A549 (cell line): ENCODE results near the gene GDA.

ENCODE experiments used
- CBX2 ChIP-seq: fragments of 200-600 bp; sonication (generic); IDR thresholded peaks from 2 replicates; pipeline ENCODE4 v1.6.1; 2016; ENCODE audit warnings: low read depth, mild to moderate bottlenecking, borderline replicate concordance
- CTCF ChIP-seq: fragments of >200 bp; sonication (Bioruptor Twin); formaldehyde crosslinking; IDR thresholded peaks from 3 replicates; pipeline ENCODE4 v1.5.1; 2016
- ELK1 ChIP-seq: fragments of 150-350 bp; IDR thresholded peaks from 2 replicates; pipeline ENCODE4 v1.6.1; 2014; ENCODE audit warnings: low read depth, mild to moderate bottlenecking, low read length
- ESRRA ChIP-seq: fragments of 150-350 bp; IDR thresholded peaks from 2 replicates; pipeline ENCODE4 v1.6.1; 2014; ENCODE audit warnings: mild to moderate bottlenecking, low read length, borderline replicate concordance
- FOSL2 ChIP-seq, 2 experiments: fragments of 450-650 bp in 1 of 2; fragments of >200 bp in 1 of 2; sonication (Bioruptor Twin) in 1 of 2; formaldehyde crosslinking; IDR thresholded peaks; 2 replicates each; pipeline versions ENCODE4 v1.5.0 to v1.6.1; 2016 to 2020; ENCODE audit warnings: mild to moderate bottlenecking in 1 of 2, moderate library complexity in 1 of 2
- MYC ChIP-seq: IDR thresholded peaks from 2 replicates; pipeline ENCODE4 v1.6.1; 2012; ENCODE audit warnings: mild to moderate bottlenecking, inconsistent platforms, low read length, improper control_type of control experiment, borderline replicate concordance
- NPAS2 ChIP-seq: fragments of 250-450 bp; sonication (Bioruptor Pico); IDR thresholded peaks from 2 replicates; pipeline ENCODE4 v1.8.0; 2022; ENCODE audit warnings: mild to moderate bottlenecking, moderate library complexity, borderline replicate concordance
- POLR2A ChIP-seq: IDR thresholded peaks from 2 replicates; pipeline ENCODE4 v1.6.1; 2012; ENCODE audit warnings: mild to moderate bottlenecking, low read length
- REST ChIP-seq: fragments of 200-600 bp; sonication (generic); IDR thresholded peaks from 2 replicates; pipeline ENCODE4 v1.6.1; 2016; ENCODE audit warnings: antibody characterized with exemption, mild to moderate bottlenecking, moderate library complexity
- TF ChIP-seq, protein P1 (sequence below): fragments of >200 bp; sonication (Bioruptor Twin); formaldehyde crosslinking; IDR thresholded peaks from 3 replicates; pipeline ENCODE4 v1.6.1; 2016

DNA sequence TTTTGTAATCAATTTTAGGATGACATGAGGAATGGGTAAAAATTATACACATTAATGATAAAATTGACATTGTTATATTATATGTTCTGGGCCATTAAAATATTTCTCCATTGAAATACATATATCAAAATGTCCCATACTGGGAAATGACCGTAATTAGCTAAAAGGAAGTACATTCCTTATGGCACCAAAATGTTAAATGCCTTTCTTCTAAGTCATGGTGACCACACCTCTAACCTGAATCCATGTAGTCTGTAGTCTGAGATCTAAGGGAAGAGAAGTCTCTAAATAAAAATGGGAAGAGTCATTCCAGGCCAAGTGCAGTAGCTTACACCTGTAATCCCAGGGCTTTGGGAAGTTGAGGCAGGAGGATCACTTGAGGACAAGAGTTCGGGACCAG, 10.0 kb upstream of the GDA start:
- TF ChIP-seq CBX2 (no peak), POLR2A (no peak), ELK1 (no peak), CTCF (no peak), REST (no peak), MYC (no peak), NPAS2 (CRISPR knock-in tag) (no peak), ESRRA (no peak), FOSL2 (IDR thresholded peaks at IDR 0.05) (no peak), FOSL2 (CRISPR knock-in tag; IDR thresholded peaks at IDR 0.05) (no peak)
- TF ChIP-seq, protein P1, sequence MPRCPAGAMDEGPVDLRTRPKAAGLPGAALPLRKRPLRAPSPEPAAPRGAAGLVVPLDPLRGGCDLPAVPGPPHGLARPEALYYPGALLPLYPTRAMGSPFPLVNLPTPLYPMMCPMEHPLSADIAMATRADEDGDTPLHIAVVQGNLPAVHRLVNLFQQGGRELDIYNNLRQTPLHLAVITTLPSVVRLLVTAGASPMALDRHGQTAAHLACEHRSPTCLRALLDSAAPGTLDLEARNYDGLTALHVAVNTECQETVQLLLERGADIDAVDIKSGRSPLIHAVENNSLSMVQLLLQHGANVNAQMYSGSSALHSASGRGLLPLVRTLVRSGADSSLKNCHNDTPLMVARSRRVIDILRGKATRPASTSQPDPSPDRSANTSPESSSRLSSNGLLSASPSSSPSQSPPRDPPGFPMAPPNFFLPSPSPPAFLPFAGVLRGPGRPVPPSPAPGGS = no peak
